H1 (cell line): ENCODE results near the gene C1D. TPM values are rescaled to one million over a fixed set of nuclear protein-coding genes. Genes with fewer than 3 reads are reported as not detected.

ENCODE experiments used
- CTCF ChIA-PET: fragments of 300-600 bp; sonication (Branson Sonifier 250); formaldehyde crosslinking; loops from one replicate; lab custom pipeline; 2021; ENCODE audit not compliant: partially characterized antibody; lab: Charles Lee
- POLR2A ChIA-PET: fragments of 300-600 bp; sonication (Branson Sonifier 250); formaldehyde crosslinking; loops from one replicate; lab custom pipeline; 2021; ENCODE audit warnings: inconsistent platforms; ENCODE audit not compliant: partially characterized antibody; lab: Charles Lee
- DNase-seq, 2 experiments: peaks; one replicate each; pipeline versions ENCODE4 v3.0.0 to v3.0.0-alpha.2; 2010 to 2022; ENCODE audit warnings: low spot score in 2 of 2, low read depth in 1 of 2, mixed read lengths in 1 of 2
- FAIRE-seq: peaks from 2 replicates; lab custom pipeline; 2011; peaks lifted over from hg19 to GRCh38; lab: Jason Lieb, UNC
- H2AFZ ChIP-seq: 2 replicates; pipeline ENCODE4 v1.8.1; 2012; ENCODE audit warnings: low read length, inconsistent platforms
- H2AK5ac ChIP-seq: 2 replicates; pipeline ENCODE4 v1.6.1; 2013; ENCODE audit warnings: low read depth, low read length
- H2BK120ac ChIP-seq: replicated peaks from 2 replicates; pipeline ENCODE3; 2013; ENCODE audit warnings: low read depth, low read length, inconsistent platforms
- H2BK12ac ChIP-seq: 2 replicates; pipeline ENCODE4 v1.6.1; 2013; ENCODE audit warnings: low read depth, low read length
- H2BK15ac ChIP-seq: 2 replicates; pipeline ENCODE4 v1.6.1; 2013; ENCODE audit warnings: low read length
- H2BK20ac ChIP-seq: 2 replicates; pipeline ENCODE4 v1.6.1; 2013; ENCODE audit warnings: low read length
- H2BK5ac ChIP-seq: 2 replicates; pipeline ENCODE4 v1.6.1; 2013; ENCODE audit warnings: low read depth, low read length
- H3K14ac ChIP-seq: 2 replicates; pipeline ENCODE4 v1.6.1; 2013; ENCODE audit warnings: inconsistent platforms; ENCODE audit not compliant: insufficient read length
- H3K18ac ChIP-seq: 2 replicates; pipeline ENCODE4 v1.6.1; 2013; ENCODE audit warnings: low read length; ENCODE audit errors: extremely low read depth
- H3K23ac ChIP-seq: 2 replicates; pipeline ENCODE4 v1.6.1; 2013; ENCODE audit warnings: inconsistent platforms; ENCODE audit not compliant: insufficient read length
- H3K23me2 ChIP-seq: 2 replicates; pipeline ENCODE4 v1.6.1; 2013; ENCODE audit warnings: low read depth, low read length
- H3K27ac ChIP-seq: 2 replicates; pipeline ENCODE4 v1.6.1; 2011; ENCODE audit warnings: low read depth, low read length, inconsistent platforms
- H3K27me3 ChIP-seq, 4 experiments: replicated peaks in 1 of 4; 1 replicate in 1 of 4; 2 replicates in 3 of 4; pipeline versions ENCODE4 v1.6.1 to v1.8.1; 2011 to 2013; ENCODE audit warnings: low read length in 3 of 4, mild to moderate bottlenecking in 3 of 4, inconsistent platforms in 2 of 4, mixed read lengths in 2 of 4, moderate library complexity in 1 of 4; ENCODE audit not compliant: control insufficient read depth in 3 of 4, insufficient read depth in 3 of 4; ENCODE audit errors: extremely low read depth in 1 of 4
- H3K36me3 ChIP-seq, 4 experiments: 2 replicates each; pipeline versions ENCODE4 v1.6.1 to v1.8.1; 2011 to 2013; ENCODE audit warnings: mild to moderate bottlenecking in 4 of 4, low read length in 3 of 4, moderate library complexity in 2 of 4, control low read depth in 1 of 4, inconsistent platforms in 1 of 4; ENCODE audit not compliant: insufficient read depth in 4 of 4, control insufficient read depth in 2 of 4
- H3K4ac ChIP-seq: replicated peaks from 2 replicates; pipeline ENCODE3; 2013; ENCODE audit warnings: low read length, low read depth, mixed read lengths, inconsistent platforms; ENCODE audit not compliant: insufficient read length
- H3K4me1 ChIP-seq, 4 experiments: replicated peaks in 1 of 4; 1 replicate in 1 of 4; 2 replicates in 3 of 4; pipeline versions ENCODE4 v1.6.1 to v1.8.1; 2011 to 2013; ENCODE audit warnings: low read length in 3 of 4, inconsistent platforms in 2 of 4, mixed read lengths in 1 of 4; ENCODE audit not compliant: insufficient read depth in 4 of 4, control insufficient read depth in 3 of 4
- H3K4me2 ChIP-seq, 2 experiments: 2 replicates each; pipeline versions ENCODE4 v1.6.1 to v1.8.1; 2011 to 2013; ENCODE audit warnings: low read depth in 2 of 2, low read length in 2 of 2, control low read depth in 1 of 2, inconsistent platforms in 1 of 2, mild to moderate bottlenecking in 1 of 2; ENCODE audit not compliant: insufficient read depth in 1 of 2
- H3K4me3 ChIP-seq, 4 experiments: fragments of 200-600, 300-600 bp in 1 of 4; sonication (generic), shearing (Covaris generic), sonication (Bioruptor Twin) in 1 of 4; 2 replicates each; pipeline versions ENCODE4 v1.5.1 to v1.8.1; 2011 to 2016; ENCODE audit warnings: low read length in 4 of 4, low read depth in 3 of 4, control low read depth in 2 of 4, inconsistent platforms in 2 of 4, mild to moderate bottlenecking in 2 of 4, mixed read lengths in 1 of 4, moderate library complexity in 1 of 4; ENCODE audit not compliant: insufficient read depth in 2 of 4; ENCODE audit errors: extremely low read depth in 1 of 4
- H3K56ac ChIP-seq: replicated peaks from 2 replicates; pipeline ENCODE3; 2013; ENCODE audit warnings: low read depth, mild to moderate bottlenecking, mixed read lengths, low read length, inconsistent platforms; ENCODE audit not compliant: insufficient read length
- H3K79me1 ChIP-seq: 2 replicates; pipeline ENCODE4 v1.6.1; 2013; ENCODE audit warnings: low read depth, low read length, control low read depth
- H3K79me2 ChIP-seq, 2 experiments: 2 replicates each; pipeline versions ENCODE4 v1.6.1 to v1.8.1; 2012 to 2013; ENCODE audit warnings: low read length in 2 of 2, mild to moderate bottlenecking in 2 of 2, inconsistent platforms in 1 of 2; ENCODE audit not compliant: insufficient read depth in 2 of 2, control insufficient read depth in 1 of 2
- H3K9ac ChIP-seq, 4 experiments: replicated peaks in 1 of 4; 1 replicate in 1 of 4; 2 replicates in 3 of 4; pipeline versions ENCODE4 v1.6.1 to v1.8.1; 2011 to 2013; ENCODE audit warnings: low read depth in 3 of 4, low read length in 3 of 4, control low read depth in 2 of 4, mild to moderate bottlenecking in 2 of 4, moderate library complexity in 2 of 4, inconsistent platforms in 1 of 4; ENCODE audit errors: extremely low read depth in 1 of 4
- H3K9me3 ChIP-seq, 2 experiments: 2 replicates each; pipeline versions ENCODE4 v1.6.1 to v1.8.1; 2012 to 2013; ENCODE audit warnings: mild to moderate bottlenecking in 2 of 2, moderate library complexity in 2 of 2, control low read depth in 1 of 2, inconsistent platforms in 1 of 2, low read depth in 1 of 2, low read length in 1 of 2, mixed read lengths in 1 of 2; ENCODE audit not compliant: insufficient read depth in 2 of 2
- H4K20me1 ChIP-seq, 2 experiments: replicated peaks in 1 of 2; 2 replicates each; pipeline versions ENCODE3 to v1.8.1; 2011 to 2013; ENCODE audit warnings: inconsistent platforms in 2 of 2, low read length in 2 of 2, mild to moderate bottlenecking in 1 of 2; ENCODE audit not compliant: insufficient read depth in 2 of 2, control insufficient read depth in 1 of 2
- H4K5ac ChIP-seq: 2 replicates; pipeline ENCODE4 v1.6.1; 2013; ENCODE audit warnings: low read length, low read depth, mixed read lengths, inconsistent platforms; ENCODE audit not compliant: insufficient read length
- H4K8ac ChIP-seq: 2 replicates; pipeline ENCODE4 v1.8.0; 2013; ENCODE audit warnings: mild to moderate bottlenecking, moderate library complexity, low read length, inconsistent platforms; ENCODE audit not compliant: insufficient read depth; ENCODE audit errors: extremely low read depth
- H4K91ac ChIP-seq: replicated peaks from 2 replicates; pipeline ENCODE3; 2013; ENCODE audit warnings: low read length, mixed read lengths, inconsistent platforms; ENCODE audit not compliant: insufficient read length
- EGR1 ChIP-seq: IDR thresholded peaks from 2 replicates; pipeline ENCODE4 v1.6.1; 2011; ENCODE audit warnings: low read depth, low read length, borderline replicate concordance
- NANOG ChIP-seq: IDR thresholded peaks from 2 replicates; pipeline ENCODE4 v1.6.1; 2011; ENCODE audit warnings: low read length, low read depth, mild to moderate bottlenecking, inconsistent platforms; ENCODE audit not compliant: insufficient read depth, poor library complexity, severe bottlenecking
- POLR2A ChIP-seq, 2 experiments: IDR thresholded peaks; 1 replicate in 1 of 2; 2 replicates in 1 of 2; pipeline ENCODE4 v1.6.1; 2011; ENCODE audit warnings: low read depth in 2 of 2, low read length in 2 of 2, mild to moderate bottlenecking in 2 of 2; ENCODE audit errors: control extremely low read depth in 1 of 2
- SIX5 ChIP-seq: IDR thresholded peaks from 2 replicates; pipeline ENCODE4 v1.6.1; 2011; ENCODE audit warnings: mild to moderate bottlenecking, low read depth, low read length
- SRF ChIP-seq: IDR thresholded peaks from 2 replicates; pipeline ENCODE4 v1.6.1; 2011; ENCODE audit warnings: mild to moderate bottlenecking, low read depth, low read length, moderate library complexity
- WGBS, 2 experiments: shearing (Covaris generic) in 1 of 2; methylation state at CpG; one replicate each; pipeline versions ENCODE4 v1.1.6 to v1.1.7; 2013 to 2015; ENCODE audit warnings: low lambda C conversion rate in 2 of 2, mixed read lengths in 2 of 2, inconsistent platforms in 1 of 2, low coverage in 1 of 2, missing lambda C conversion rate in 1 of 2; ENCODE audit not compliant: insufficient replicate concordance in 2 of 2, insufficient coverage in 1 of 2, insufficient read length in 1 of 2; ENCODE audit errors: extremely low coverage in 1 of 2, missing lambda C conversion rate in 1 of 2; 5-methylcytosine and 5-hydroxymethylcytosine counted together
- polyA plus RNA-seq, 7 experiments: library from polyadenylated mRNA; depleted of rRNA in 3 of 7; stranded (reverse) in 5 of 7; unstranded in 2 of 7; fragments of >200 nt in 5 of 7; fragments of 200-250 nt in 2 of 7; gene quantifications; 1 replicate in 5 of 7; 2 replicates in 1 of 7; 4 replicates in 1 of 7; pipeline versions ENCODE4 v1.2.1 to v1.2.3, GENCODE V29; 2011 to 2013; ENCODE audit warnings: missing spikeins in 2 of 7, mixed read lengths in 2 of 7
- total RNA-seq: library from RNA; stranded (reverse); fragmentation: NEBNext Ultra II Directional; extraction: Animal tissue kit (Norgen Biotek cat#: 25700); gene quantifications from 2 replicates; pipeline ENCODE4 v1.2.1, GENCODE V29; 2021
- TF ChIP-seq, protein P1 (sequence below): IDR thresholded peaks from 2 replicates; pipeline ENCODE4 v1.6.1; 2012; ENCODE audit warnings: low read length, inconsistent platforms

C1D gene
- total and polyA plus RNA-seq, 2 of the 8 experiments (the other 6 are each of a cell fraction or from before 2014, with no cell fraction given), result 17.5 to 24.1 TPM

DNA sequence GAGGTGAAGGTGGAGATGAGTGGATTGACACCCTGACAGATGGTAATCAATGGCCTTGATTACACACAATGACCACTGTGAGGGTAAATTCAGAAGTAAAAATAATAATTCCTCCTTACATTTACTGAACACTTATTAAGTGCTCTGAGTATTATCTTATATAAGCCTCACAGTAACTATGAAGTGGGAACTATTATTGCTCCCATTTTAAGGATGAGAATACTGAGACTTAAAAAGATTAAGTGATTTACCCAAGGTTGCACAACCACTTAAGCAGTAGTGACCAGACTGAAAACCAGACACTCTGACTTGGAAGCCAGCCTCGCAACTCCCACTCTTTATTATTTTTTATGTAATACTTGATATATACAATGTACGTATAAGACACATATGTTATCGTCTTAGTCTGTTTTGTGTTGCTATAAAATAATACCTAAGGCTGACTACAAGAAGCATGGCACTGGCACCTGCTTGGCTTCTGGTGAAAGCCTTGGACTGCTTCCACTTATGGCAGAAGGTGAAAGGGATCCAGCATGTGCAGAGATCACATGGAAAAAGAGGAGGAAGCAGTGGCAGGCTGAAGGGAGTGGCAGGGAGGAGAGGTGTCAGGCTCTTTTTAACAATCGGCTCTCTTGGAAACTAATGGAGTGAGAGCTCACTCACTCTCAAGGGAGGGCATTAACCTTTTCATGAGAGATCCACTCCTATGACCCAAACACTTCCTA is 41.5 kb upstream of the C1D start:
- POLR2A ChIA-PET, result no interaction called here
- no peak overlapping the region for H2AK5ac ChIP-seq
- no peak overlapping the region for H2BK12ac ChIP-seq
- no peak overlapping the region for H3K23ac ChIP-seq
- H3K23me2 ChIP-seq, result no peaks in the 10 kb centered on the region
- no peak overlapping the region for H3K18ac ChIP-seq
- H3K27me3 ChIP-seq, result no peaks in the 10 kb centered on the region
- no peak overlapping the region for H3K4me3 ChIP-seq
- TF ChIP-seq NANOG (no peak), SIX5 (no peak), EGR1 (no peak), POLR2A (IDR thresholded peaks at IDR 0.05; ENCODE audit: control extremely low read depth in 1 of 2, low read depth in 2 of 2, low read length in 2 of 2) (no peak), SRF (no peak)
- TF ChIP-seq, protein P1, sequence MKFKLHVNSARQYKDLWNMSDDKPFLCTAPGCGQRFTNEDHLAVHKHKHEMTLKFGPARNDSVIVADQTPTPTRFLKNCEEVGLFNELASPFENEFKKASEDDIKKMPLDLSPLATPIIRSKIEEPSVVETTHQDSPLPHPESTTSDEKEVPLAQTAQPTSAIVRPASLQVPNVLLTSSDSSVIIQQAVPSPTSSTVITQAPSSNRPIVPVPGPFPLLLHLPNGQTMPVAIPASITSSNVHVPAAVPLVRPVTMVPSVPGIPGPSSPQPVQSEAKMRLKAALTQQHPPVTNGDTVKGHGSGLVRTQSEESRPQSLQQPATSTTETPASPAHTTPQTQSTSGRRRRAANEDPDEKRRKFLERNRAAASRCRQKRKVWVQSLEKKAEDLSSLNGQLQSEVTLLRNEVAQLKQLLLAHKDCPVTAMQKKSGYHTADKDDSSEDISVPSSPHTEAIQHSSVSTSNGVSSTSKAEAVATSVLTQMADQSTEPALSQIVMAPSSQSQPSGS, result no peak
- TF ChIP-seq, all 59 proteins: peak for 0
- Histone ChIP-seq H2BK5ac (no peak overlapping the region), H4K20me1 (no peaks in the 10 kb centered on the region), H3K27ac (no peak overlapping the region), H2BK120ac (no peak overlapping the region), H3K79me2 (no peaks in the 10 kb centered on the region), H3K56ac (no peak overlapping the region), H3K4me1 (no peaks in the 10 kb centered on the region), H3K4ac (no peak overlapping the region), H3K4me2 (no peak overlapping the region), H4K5ac (no peak overlapping the region), H4K8ac (no peak overlapping the region), H3K9ac (no peak overlapping the region), H3K9me3 (no peaks in the 10 kb centered on the region), H2BK20ac (no peak overlapping the region), H2AFZ (no peak overlapping the region), H3K79me1 (no peaks in the 10 kb centered on the region), H3K36me3 (no peaks in the 10 kb centered on the region), H2BK15ac (no peak overlapping the region), H4K91ac (no peak overlapping the region), H3K14ac (no peak overlapping the region)
- DNase-seq, result no peak
- CTCF ChIA-PET, result no interaction called here
- WGBS, 2 experiments, result 89% methylated on average over 4 of the region's 4 CpGs; no CpG with 5 or more reads in 1 of the 2 experiments
- no peak for FAIRE-seq
